ENCODE data around the gene CCDC28B. TPM values are rescaled to one million over a fixed set of nuclear protein-coding genes. Genes with fewer than 3 reads are reported as not detected.

Gene CCDC28B
- total and polyA plus RNA-seq, 2 donors (not counting 3 experiments of a cell fraction or from before 2014, with no cell fraction given), result 12.0 to 19.1 TPM

GRCh38 chr1:32231843-32232432 lies 31.5 kb downstream of the CCDC28B start:
- dilution Hi-C loops (cut with MboI; ENCODE audit: extremely low pct_ligation_motif_present, low sequenced_read_pairs), result no loop called here
- no peaks in the 10 kb centered on the region for H3K79me2 ChIP-seq (ENCODE audit: control insufficient read depth, insufficient read depth, low read length)
- intact Hi-C loops (cut with micrococcal nuclease), result no loop called here
- no TSS peak for BruUV-seq (replicated peaks)
- H3K36me3 ChIP-seq (ENCODE audit: control insufficient read depth in 2 of 2, extremely low read depth in 1 of 2, insufficient read depth in 2 of 2, low read length in 2 of 2), result peaks cover 7 to 30% of the 10 kb centered on the region in 2 experiments
- TF ChIP-seq JUN (IDR thresholded peaks at IDR 0.05; ENCODE audit: borderline replicate concordance, insufficient read depth, insufficient read length, low read depth) (no peak), POLR2AphosphoS5 (IDR thresholded peaks at IDR 0.05; ENCODE audit: insufficient read depth, low read depth, low read length) (no peak), EZH2 (IDR thresholded peaks at IDR 0.05; ENCODE audit: borderline replicate concordance, low read depth, low read length, severe bottlenecking) (no peak), GATA2 (IDR thresholded peaks at IDR 0.05; ENCODE audit: insufficient read depth, insufficient read length, low read depth, low read length) (no peak), MYC (IDR thresholded peaks at IDR 0.05; ENCODE audit: low read depth, low read length) (no peak), MAX (IDR thresholded peaks at IDR 0.05; ENCODE audit: insufficient read depth, insufficient read length) (no peak), CTCF (IDR thresholded peaks at IDR 0.05; ENCODE audit: extremely low read depth in 1 of 2, insufficient read depth in 1 of 2, low read depth in 1 of 2, low read length in 2 of 2) (no peak), POLR2A (IDR thresholded peaks at IDR 0.05; ENCODE audit: low read depth, low read length) (no peak), FOS (IDR thresholded peaks at IDR 0.05; ENCODE audit: borderline replicate concordance, insufficient read depth, low read length) (no peak)
- H3K9me1 ChIP-seq (replicated peaks; ENCODE audit: control insufficient read depth, extremely low read depth, insufficient read depth, low read length), result no peaks in the 10 kb centered on the region
- H3K4me3 ChIP-seq (replicated peaks in 1 of 3; ENCODE audit: insufficient read depth in 1 of 3, low read depth in 1 of 3, low read length in 3 of 3), result no peak overlapping the region
- ChIA-PET POLR2A (interaction anchor here (0.6 to 1.2 kb wide), 2 partner anchors 104 to 120 kb away, joined by 4 to 5 read pairs; partner anchors contain the start of gene MARCKSL1), CTCF (interaction anchor here (1.0 to 2.7 kb wide), 5 partner anchors 9 to 84 kb away, joined by 3 to 13 read pairs (median 4); no protein-coding TSS in a partner anchor)
- H3K9me3 ChIP-seq (replicated peaks; ENCODE audit: control insufficient read depth, insufficient read depth, low read length), result no peaks in the 10 kb centered on the region
- H3K27ac ChIP-seq (ENCODE audit: insufficient read depth, low read depth, low read length), result no peak overlapping the region
- H3K4me2 ChIP-seq (ENCODE audit: insufficient read depth, low read length), result no peak overlapping the region
- no peak overlapping the region for H2AFZ ChIP-seq (ENCODE audit: low read depth, low read length)
- no peaks in the 10 kb centered on the region for H4K20me1 ChIP-seq (replicated peaks; ENCODE audit: control insufficient read depth, extremely low read depth, insufficient read depth, low read length)
- H3K27me3 ChIP-seq (ENCODE audit: control insufficient read depth in 2 of 2, insufficient read depth in 2 of 2, low read length in 2 of 2), result no peaks in the 10 kb centered on the region
- peaks cover 8% of the 10 kb centered on the region for H3K4me1 ChIP-seq (ENCODE audit: control insufficient read depth, extremely low read depth, insufficient read depth, low read length)
- DNase-seq (ENCODE audit: low read depth, low spot score), result no peak
- H3K9ac ChIP-seq (replicated peaks; ENCODE audit: extremely low read depth, insufficient read depth, low read length), result no peak overlapping the region
- FAIRE-seq, result no peak
